Activated CD8-positive, alpha-beta T cell treated with anti-CD3 and anti-CD28 coated beads, Interleukin-2, amount 10 ng/mL, durations not matched to agents 7 days and 5 days (primary cell): ENCODE measurements around the gene CDHR5. TPM values are rescaled to one million over a fixed set of nuclear protein-coding genes. Genes with fewer than 3 reads are reported as not detected.
"Not testable (repeated sequence)": the region's sequence is repeated elsewhere in the genome, so short reads cannot be mapped to it uniquely, and the experiment has no call there.

Experiments used
- ATAC-seq: fragments of 150-1000 bp; cut with Tn5 transposase; one replicate; pipeline ENCODE4 v1.10.0; 2021; ENCODE audit warnings: moderate library complexity
- CTCF ChIA-PET: fragments of 350-600 bp; sonication (Branson Sonifier 250); formaldehyde crosslinking; loops from one replicate; lab custom pipeline; 2021; ENCODE audit warnings: antibody characterized with exemption; lab: Charles Lee
- POLR2A ChIA-PET: fragments of 350-600 bp; sonication (Branson Sonifier 250); formaldehyde crosslinking; loops from one replicate; lab custom pipeline; 2021; ENCODE audit warnings: antibody characterized with exemption; lab: Charles Lee
- DNase-seq: peaks from one replicate; pipeline ENCODE4 v3.0.0-alpha.2; 2020
- H3K27ac Mint-ChIP-seq: one replicate; pipeline ENCODE4 v1.8.0; 2021; ENCODE audit warnings: mild to moderate bottlenecking, mixed read lengths
- H3K27me3 Mint-ChIP-seq: one replicate; pipeline ENCODE4 v1.8.0; 2021; ENCODE audit warnings: low read depth, mixed read lengths
- H3K36me3 Mint-ChIP-seq: one replicate; pipeline ENCODE4 v1.8.0; 2021; ENCODE audit warnings: low read depth, mixed read lengths
- H3K4me1 Mint-ChIP-seq: one replicate; pipeline ENCODE4 v1.8.0; 2021; ENCODE audit warnings: low read depth, mixed read lengths
- H3K4me3 Mint-ChIP-seq: one replicate; pipeline ENCODE4 v1.8.0; 2021; ENCODE audit warnings: mild to moderate bottlenecking, mixed read lengths
- H3K9me3 Mint-ChIP-seq: one replicate; pipeline ENCODE4 v1.8.0; 2022; ENCODE audit warnings: mixed read lengths; ENCODE audit not compliant: insufficient read depth
- total RNA-seq, 2 experiments: library from RNA; stranded (reverse); gene quantifications; one replicate each; pipeline ENCODE4 v1.2.3, GENCODE V29; 2021

The CDHR5 gene
- total RNA-seq, 2 experiments from 2014 or later, result not detected

GRCh38 chr11:576811-577610 lies 47.7 kb downstream of the CDHR5 start:
- CTCF ChIA-PET, result interaction anchor here (0.6 to 1.4 kb wide), 2 partner anchors 11 to 146 kb away, joined by 3 read pairs; no protein-coding TSS in a partner anchor
- DNase-seq, result no peak

GRCh38 chr11:575996-576768 lies 48.6 kb downstream of the CDHR5 start, which contains the start of gene PHRF1:
PHRF1 (plus strand) TSS chr11:576470; CDS start chr11:581513, 5,043 bp downstream.
- DNase-seq (peak; percentile 96), ATAC-seq (peak; percentile 86)
- ChIA-PET CTCF (interaction anchor here (0.9 to 2.9 kb wide), 5 partner anchors 12 to 146 kb away, joined by 3 to 16 read pairs (median 3); no protein-coding TSS in a partner anchor), POLR2A (interaction anchor here (0.8 to 3.9 kb wide), 10 partner anchors 10 to 119 kb away, joined by 3 to 30 read pairs (median 6); partner anchors contain the start of genes DEAF1, IRF7 and TMEM80)
- Mint-ChIP-seq H3K9me3 (no peaks in the 10 kb centered on the region), H3K27ac (peak within 1 kb of the TSS; percentile 98), H3K4me1 (peaks cover 51% of the 10 kb centered on the region), H3K27me3 (peaks cover 15% of the 10 kb centered on the region), H3K4me3 (peak within 1 kb of the TSS; percentile 89), H3K36me3 (peaks cover 26% of the 10 kb centered on the region)

More at GRCh38 chr11:576811-577610, 47.7 kb downstream of the CDHR5 start:
- Mint-ChIP-seq H3K9me3 (no peaks in the 10 kb centered on the region), H3K4me3 (peak overlapping the region; percentile 88), H3K27ac (peak overlapping the region; percentile 87), H3K27me3 (peaks cover 15% of the 10 kb centered on the region), H3K36me3 (peaks cover 34% of the 10 kb centered on the region), H3K4me1 (peaks cover 58% of the 10 kb centered on the region)
- no peak for ATAC-seq
- POLR2A ChIA-PET, result interaction anchor here (0.6 to 3.9 kb wide), 6 partner anchors 9 to 374 kb away, joined by 3 to 30 read pairs (median 4); no protein-coding TSS in a partner anchor

- Mint-ChIP-seq H3K9me3 (no peaks in the 10 kb centered on the region), H3K4me3 (peak overlapping the region; percentile 89), H3K36me3 (peaks cover 24% of the 10 kb centered on the region), H3K4me1 (peaks cover 47% of the 10 kb centered on the region), H3K27me3 (peaks cover 15% of the 10 kb centered on the region), H3K27ac (peak overlapping the region; percentile 76)
- POLR2A ChIA-PET, result interaction anchor here (0.8 to 3.9 kb wide), 10 partner anchors 9 to 120 kb away, joined by 3 to 30 read pairs (median 6); partner anchors contain the start of genes DEAF1, IRF7 and TMEM80
- DNase-seq (no peak), ATAC-seq (peak; percentile 50)
- CTCF ChIA-PET, result interaction anchor here (0.9 to 2.9 kb wide), 5 partner anchors 13 to 146 kb away, joined by 3 to 16 read pairs (median 3); no protein-coding TSS in a partner anchor
These were observed 49.3 kb downstream of the CDHR5 start for GRCh38 chr11:575313-575995.

- Mint-ChIP-seq H3K4me3 (peak overlapping the region; percentile 89), H3K27me3 (peaks cover 15% of the 10 kb centered on the region), H3K4me1 (peaks cover 45% of the 10 kb centered on the region), H3K9me3 (no peaks in the 10 kb centered on the region), H3K36me3 (peaks cover 23% of the 10 kb centered on the region), H3K27ac (peak overlapping the region; percentile 76)
- CTCF ChIA-PET, result interaction anchor here (2.9 kb wide), 1 partner anchor 20 kb away, joined by 16 read pairs; no protein-coding TSS in a partner anchor
- DNase-seq (no peak), ATAC-seq (no peak)
- POLR2A ChIA-PET, result interaction anchor here (1.1 to 3.2 kb wide), 2 partner anchors 9 to 38 kb away, joined by 4 to 17 read pairs; no protein-coding TSS in a partner anchor
These were observed 50.0 kb downstream of the CDHR5 start for GRCh38 chr11:574632-575312.

GRCh38 chr11:574031-574570 lies 50.7 kb downstream of the CDHR5 start:
- Mint-ChIP-seq H3K27me3 (peaks cover 15% of the 10 kb centered on the region), H3K4me1 (peaks cover 40% of the 10 kb centered on the region), H3K4me3 (peak overlapping the region; percentile 89), H3K36me3 (peaks cover 18% of the 10 kb centered on the region)
- POLR2A ChIA-PET, H3K9me3 Mint-ChIP-seq, DNase-seq, ATAC-seq, H3K27ac Mint-ChIP-seq: not testable (repeated sequence)
- CTCF ChIA-PET, result interaction anchor here (2.9 kb wide), 1 partner anchor 19 kb away, joined by 16 read pairs; no protein-coding TSS in a partner anchor

- no peak for DNase-seq
- POLR2A ChIA-PET, result no interaction called here
- CTCF ChIA-PET, result interaction anchor here (2.9 kb wide), 1 partner anchor 18 kb away, joined by 16 read pairs; no protein-coding TSS in a partner anchor
- H3K36me3 Mint-ChIP-seq, result peaks cover 14% of the 10 kb centered on the region
- ATAC-seq, result no peak
- H3K4me3 Mint-ChIP-seq, result no peak overlapping the region
- H3K4me1 Mint-ChIP-seq, result peaks cover 32% of the 10 kb centered on the region
- no peak overlapping the region for H3K27ac Mint-ChIP-seq
- peaks cover 15% of the 10 kb centered on the region for H3K27me3 Mint-ChIP-seq
- H3K9me3 Mint-ChIP-seq, result no peaks in the 10 kb centered on the region
These were observed 51.5 kb downstream of the CDHR5 start for GRCh38 chr11:573146-573759.

GRCh38 chr11:571802-572185 lies 53.0 kb downstream of the CDHR5 start:
- H3K4me3 Mint-ChIP-seq, result no peak overlapping the region
- H3K27ac Mint-ChIP-seq, result no peak overlapping the region
- ATAC-seq (no peak), DNase-seq (no peak)
- H3K36me3 Mint-ChIP-seq, result peaks cover 15% of the 10 kb centered on the region
- peaks cover 15% of the 10 kb centered on the region for H3K27me3 Mint-ChIP-seq
- H3K4me1 Mint-ChIP-seq, result peaks cover 31% of the 10 kb centered on the region
- ChIA-PET CTCF (no interaction called here), POLR2A (no interaction called here)
- no peaks in the 10 kb centered on the region for H3K9me3 Mint-ChIP-seq

GRCh38 chr11:569158-569885 lies 55.4 kb downstream of the CDHR5 start:
- DNase-seq (no peak), ATAC-seq (no peak)
- peak overlapping the region; percentile 78 for H3K27ac Mint-ChIP-seq
- H3K36me3 Mint-ChIP-seq, result peaks cover 10% of the 10 kb centered on the region
- ChIA-PET POLR2A (interaction anchor here (0.6 to 1.6 kb wide), 6 partner anchors 13 to 43 kb away, joined by 3 to 5 read pairs (median 4); partner anchors contain the start of gene LRRC56), CTCF (interaction anchor here (1.3 to 5.5 kb wide), 2 partner anchors 14 to 50 kb away, joined by 3 to 23 read pairs; no protein-coding TSS in a partner anchor)
- no peaks in the 10 kb centered on the region for H3K9me3 Mint-ChIP-seq
- peak overlapping the region; percentile 81 for H3K4me3 Mint-ChIP-seq
- H3K4me1 Mint-ChIP-seq, result peaks cover 23% of the 10 kb centered on the region
- peaks cover 6% of the 10 kb centered on the region for H3K27me3 Mint-ChIP-seq
